MM.1S (cell line): ENCODE measurements around the gene SLC35A2.

ENCODE experiments used
- DNase-seq: peaks from one replicate; pipeline ENCODE4 v3.0.0-alpha.2; 2015
- H2AFZ ChIP-seq: fragments of 300-600 bp; sonication (generic); 2 replicates; pipeline ENCODE4 v1.6.0; 2016; ENCODE audit warnings: antibody characterized with exemption, low read length
- H3F3A ChIP-seq: fragments of 300-600 bp; sonication (generic); 2 replicates; pipeline ENCODE4 v1.6.1; 2016; ENCODE audit warnings: mild to moderate bottlenecking, antibody characterized with exemption, low read length, moderate library complexity, mixed read lengths; ENCODE audit not compliant: insufficient read depth
- H3K27ac ChIP-seq: fragments of 300-600 bp; sonication (generic); 2 replicates; pipeline ENCODE4 v1.5.1; 2016; ENCODE audit warnings: mild to moderate bottlenecking, low read length
- H3K27me3 ChIP-seq: fragments of 300-600 bp; sonication (generic); replicated peaks from 2 replicates; pipeline ENCODE4 v1.6.0; 2016; ENCODE audit warnings: low read length; ENCODE audit not compliant: insufficient read depth
- H3K36me3 ChIP-seq: fragments of 300-600 bp; sonication (generic); replicated peaks from 2 replicates; pipeline ENCODE4 v1.6.1; 2016; ENCODE audit warnings: mild to moderate bottlenecking, low read length, mixed read lengths; ENCODE audit not compliant: insufficient read depth
- H3K4me1 ChIP-seq: fragments of 300-600 bp; sonication (generic); 2 replicates; pipeline ENCODE4 v1.6.1; 2016; ENCODE audit warnings: low read length, mixed read lengths
- H3K4me2 ChIP-seq: fragments of 300-600 bp; sonication (generic); 2 replicates; pipeline ENCODE4 v1.6.0; 2016; ENCODE audit warnings: low read depth, low read length
- H3K4me3 ChIP-seq: fragments of 300-600 bp; sonication (generic); 2 replicates; pipeline ENCODE4 v1.5.1; 2016; ENCODE audit warnings: low read length, mixed read lengths
- H3K79me2 ChIP-seq: fragments of 300-600 bp; sonication (generic); 2 replicates; pipeline ENCODE4 v1.6.1; 2016; ENCODE audit warnings: mixed run types, low read length, mixed read lengths
- H3K9ac ChIP-seq: fragments of 300-600 bp; sonication (generic); 2 replicates; pipeline ENCODE4 v1.6.1; 2016; ENCODE audit warnings: low read length, mixed read lengths
- H3K9me2 ChIP-seq: fragments of 300-600 bp; sonication (generic); replicated peaks from 2 replicates; pipeline ENCODE4 v1.6.1; 2016; ENCODE audit warnings: mild to moderate bottlenecking, low read length, mixed read lengths; ENCODE audit not compliant: insufficient read depth
- H3K9me3 ChIP-seq: fragments of 300-600 bp; sonication (generic); replicated peaks from 2 replicates; pipeline ENCODE4 v1.6.1; 2016; ENCODE audit warnings: mild to moderate bottlenecking, low read length, mixed read lengths; ENCODE audit not compliant: insufficient read depth
- H4K20me1 ChIP-seq: fragments of 300-600 bp; sonication (generic); 2 replicates; pipeline ENCODE4 v1.6.1; 2016; ENCODE audit warnings: mild to moderate bottlenecking, low read length, moderate library complexity, mixed read lengths; ENCODE audit not compliant: insufficient read depth
- EZH2 ChIP-seq: fragments of 300-600 bp; sonication (generic); optimal IDR thresholded peaks from 2 replicates; pipeline ENCODE3; 2017; ENCODE audit warnings: low read depth, mild to moderate bottlenecking, antibody characterized with exemption, low read length, mixed read lengths
- EZH2phosphoT487 ChIP-seq: fragments of 300-600 bp; sonication (generic); IDR thresholded peaks from 2 replicates; pipeline ENCODE4 v1.6.1; 2018; ENCODE audit warnings: antibody characterized with exemption, low read length
- TF ChIP-seq, protein P1 (sequence below): fragments of 300-600 bp; sonication (generic); IDR thresholded peaks from 2 replicates; pipeline ENCODE4 v1.5.1; 2016; ENCODE audit warnings: antibody characterized with exemption, low read length, mixed read lengths

Gene SLC35A2

GRCh38 chrX:48934581-48935300 lies 23.3 kb upstream of the SLC35A2 start:
- Histone ChIP-seq H3K36me3 (no peaks in the 10 kb centered on the region), H3F3A (peaks cover 52% of the 10 kb centered on the region), H3K27me3 (no peaks in the 10 kb centered on the region), H3K9me2 (no peaks in the 10 kb centered on the region), H3K9ac (no peak overlapping the region; the same call in 1 of the 2 replicates), H3K4me3 (no peak overlapping the region), H3K27ac (peak overlapping the region; percentile 92), H4K20me1 (no peaks in the 10 kb centered on the region), H3K4me1 (peaks cover 57% of the 10 kb centered on the region), H3K79me2 (peaks cover 45% of the 10 kb centered on the region), H3K9me3 (no peaks in the 10 kb centered on the region), H3K4me2 (no peak overlapping the region), H2AFZ (no peak overlapping the region)
- DNase-seq: no peak
- TF ChIP-seq EZH2: no peak
- no peak for TF ChIP-seq EZH2phosphoT487
- TF ChIP-seq, protein P1, sequence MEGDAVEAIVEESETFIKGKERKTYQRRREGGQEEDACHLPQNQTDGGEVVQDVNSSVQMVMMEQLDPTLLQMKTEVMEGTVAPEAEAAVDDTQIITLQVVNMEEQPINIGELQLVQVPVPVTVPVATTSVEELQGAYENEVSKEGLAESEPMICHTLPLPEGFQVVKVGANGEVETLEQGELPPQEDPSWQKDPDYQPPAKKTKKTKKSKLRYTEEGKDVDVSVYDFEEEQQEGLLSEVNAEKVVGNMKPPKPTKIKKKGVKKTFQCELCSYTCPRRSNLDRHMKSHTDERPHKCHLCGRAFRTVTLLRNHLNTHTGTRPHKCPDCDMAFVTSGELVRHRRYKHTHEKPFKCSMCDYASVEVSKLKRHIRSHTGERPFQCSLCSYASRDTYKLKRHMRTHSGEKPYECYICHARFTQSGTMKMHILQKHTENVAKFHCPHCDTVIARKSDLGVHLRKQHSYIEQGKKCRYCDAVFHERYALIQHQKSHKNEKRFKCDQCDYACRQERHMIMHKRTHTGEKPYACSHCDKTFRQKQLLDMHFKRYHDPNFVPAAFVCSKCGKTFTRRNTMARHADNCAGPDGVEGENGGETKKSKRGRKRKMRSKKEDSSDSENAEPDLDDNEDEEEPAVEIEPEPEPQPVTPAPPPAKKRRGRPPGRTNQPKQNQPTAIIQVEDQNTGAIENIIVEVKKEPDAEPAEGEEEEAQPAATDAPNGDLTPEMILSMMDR: no peak

- Histone ChIP-seq H3K4me1 (peaks cover 48% of the 10 kb centered on the region), H3K9me2 (no peaks in the 10 kb centered on the region), H2AFZ (no peak overlapping the region), H4K20me1 (no peaks in the 10 kb centered on the region), H3K4me3 (no peak overlapping the region), H3K27ac (peak overlapping the region; percentile 92), H3K9ac (peak overlapping the region; percentile 29), H3K27me3 (no peaks in the 10 kb centered on the region), H3K36me3 (no peaks in the 10 kb centered on the region), H3K4me2 (peak overlapping the region; percentile 27; the same call in 1 of the 2 replicates), H3K79me2 (peaks cover 45% of the 10 kb centered on the region), H3K9me3 (no peaks in the 10 kb centered on the region), H3F3A (peaks cover 43% of the 10 kb centered on the region)
- TF ChIP-seq, protein P1: no peak
- TF ChIP-seq EZH2phosphoT487 (no peak), EZH2 (no peak)
- peak; percentile 28 for DNase-seq
Measured at GRCh38 chrX:48933757-48934156, 22.3 kb upstream of the SLC35A2 start.

GRCh38 chrX:48927736-48928382 lies 16.4 kb upstream of the SLC35A2 start:
- H3K9me2 ChIP-seq: no peaks in the 10 kb centered on the region
- no peak for DNase-seq
- peaks cover 9% of the 10 kb centered on the region for H3K4me1 ChIP-seq
- H3K27me3 ChIP-seq: no peaks in the 10 kb centered on the region
- H3F3A ChIP-seq: no peaks in the 10 kb centered on the region
- H3K9me3 ChIP-seq: no peaks in the 10 kb centered on the region
- H2AFZ ChIP-seq: no peak overlapping the region
- no peak overlapping the region for H3K9ac ChIP-seq
- no peak overlapping the region for H3K27ac ChIP-seq
- TF ChIP-seq EZH2: no peak
- TF ChIP-seq, protein P1: no peak
- no peak for TF ChIP-seq EZH2phosphoT487
- H3K4me2 ChIP-seq: no peak overlapping the region
- H3K36me3 ChIP-seq: no peaks in the 10 kb centered on the region
- H3K4me3 ChIP-seq: no peak overlapping the region
- H4K20me1 ChIP-seq: no peaks in the 10 kb centered on the region
- peaks cover 62% of the 10 kb centered on the region for H3K79me2 ChIP-seq
